ENCODE results near the gene DBP.

DNA sequence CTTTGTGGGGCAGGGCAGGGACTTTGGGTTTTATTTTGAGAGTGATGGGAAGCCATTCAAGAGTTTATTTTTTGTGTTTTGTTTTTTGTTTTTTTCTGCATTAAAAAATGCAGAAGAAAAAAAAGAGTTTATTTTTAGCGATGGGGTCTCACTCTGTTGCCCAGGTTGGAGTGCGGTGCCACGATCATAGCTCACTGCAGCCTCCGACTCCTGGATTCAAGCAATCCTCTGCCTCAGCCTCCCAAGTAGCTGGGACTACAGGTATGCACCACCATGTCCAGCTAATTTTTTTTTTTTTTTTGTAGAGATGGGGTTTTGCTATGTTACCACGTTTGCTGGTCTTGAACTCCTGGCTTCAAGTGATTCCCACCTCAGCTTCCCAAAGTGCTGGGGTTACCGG lies 21.3 kb upstream of the DBP start:
- TF ChIP-seq, protein P1, sequence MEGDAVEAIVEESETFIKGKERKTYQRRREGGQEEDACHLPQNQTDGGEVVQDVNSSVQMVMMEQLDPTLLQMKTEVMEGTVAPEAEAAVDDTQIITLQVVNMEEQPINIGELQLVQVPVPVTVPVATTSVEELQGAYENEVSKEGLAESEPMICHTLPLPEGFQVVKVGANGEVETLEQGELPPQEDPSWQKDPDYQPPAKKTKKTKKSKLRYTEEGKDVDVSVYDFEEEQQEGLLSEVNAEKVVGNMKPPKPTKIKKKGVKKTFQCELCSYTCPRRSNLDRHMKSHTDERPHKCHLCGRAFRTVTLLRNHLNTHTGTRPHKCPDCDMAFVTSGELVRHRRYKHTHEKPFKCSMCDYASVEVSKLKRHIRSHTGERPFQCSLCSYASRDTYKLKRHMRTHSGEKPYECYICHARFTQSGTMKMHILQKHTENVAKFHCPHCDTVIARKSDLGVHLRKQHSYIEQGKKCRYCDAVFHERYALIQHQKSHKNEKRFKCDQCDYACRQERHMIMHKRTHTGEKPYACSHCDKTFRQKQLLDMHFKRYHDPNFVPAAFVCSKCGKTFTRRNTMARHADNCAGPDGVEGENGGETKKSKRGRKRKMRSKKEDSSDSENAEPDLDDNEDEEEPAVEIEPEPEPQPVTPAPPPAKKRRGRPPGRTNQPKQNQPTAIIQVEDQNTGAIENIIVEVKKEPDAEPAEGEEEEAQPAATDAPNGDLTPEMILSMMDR (IDR thresholded peaks at IDR 0.05; ENCODE audit: low read depth, low read length, poor library complexity, severe bottlenecking): no peak
- no peak for TF ChIP-seq EZH2phosphoT487 (IDR thresholded peaks at IDR 0.05; ENCODE audit: borderline replicate concordance, low read length)
